Body of pancreas (tissue), 4 donors: ENCODE results near the gene CDKAL1. TPM values are rescaled to one million over a fixed set of nuclear protein-coding genes. Genes with fewer than 3 reads are reported as not detected.

Experiments
- ATAC-seq: fragments of 150-250 bp; one replicate; pipeline ENCODE4 v1.9.1; 2016
- DNase-seq, 4 donors: peaks; one replicate each; pipeline ENCODE4 v3.0.0-alpha.2; 2019
- H3K27ac ChIP-seq, 4 donors: fragments of 200-600 bp; sonication (generic); 1 replicate in 3 of 4; 2 replicates in 1 of 4; pipeline versions ENCODE4 v1.5.1 to v1.6.1; 2016 to 2019; ENCODE audit warnings: mild to moderate bottlenecking in 1 of 4, mixed read lengths in 1 of 4, moderate library complexity in 1 of 4
- H3K27me3 ChIP-seq, 2 donors: fragments of 200-600 bp; sonication (generic); one replicate each; pipeline ENCODE4 v1.6.0; 2016; ENCODE audit warnings: mild to moderate bottlenecking in 1 of 2
- H3K36me3 ChIP-seq, 2 donors: fragments of 200-600 bp; sonication (generic); replicated peaks in 1 of 2; 2 replicates each; pipeline ENCODE4 v1.5.1; 2016; ENCODE audit warnings: low read depth in 2 of 2; ENCODE audit not compliant: insufficient read depth in 1 of 2
- H3K4me1 ChIP-seq: fragments of 200-600 bp; sonication (generic); one replicate; pipeline ENCODE4 v1.6.0; 2016
- H3K4me3 ChIP-seq, 2 donors: fragments of 200-600 bp; sonication (generic); 1 replicate in 1 of 2; 2 replicates in 1 of 2; pipeline ENCODE4 v1.5.1; 2016 to 2019
- H3K9me3 ChIP-seq, 3 donors: fragments of 200-600 bp; sonication (generic); 1 replicate in 2 of 3; 2 replicates in 1 of 3; pipeline ENCODE4 v1.5.1; 2016
- POLR2A ChIP-seq, 3 donors: fragments of 450-650 bp; IDR thresholded peaks; one replicate each; pipeline ENCODE4 v1.6.1; 2016; ENCODE audit warnings: antibody characterized with exemption in 3 of 3, mild to moderate bottlenecking in 2 of 3
- WGBS, 2 donors: methylation state at CpG; one replicate each; pipeline ENCODE4 v1.1.5; 2017; 5-methylcytosine and 5-hydroxymethylcytosine counted together
- intact Hi-C: fragments of 100-400 bp; cut with DNase I; formaldehyde crosslinking; loops from one replicate; pipeline ENCODE4 v1.15.1; 2023
- total RNA-seq, 2 donors: library from RNA; depleted of rRNA; stranded (reverse); fragments of >200 nt; gene quantifications; one replicate each; pipeline ENCODE4 v1.1.0, GENCODE V29; 2016
- TF ChIP-seq, protein P1 (sequence below), 7 experiments: fragments of 450-650 bp in 4 of 7; fragments of 200-600 bp in 3 of 7; sonication (generic) in 3 of 7; IDR thresholded peaks; one replicate each; pipeline ENCODE4 v1.5.1; 2016 to 2019; ENCODE audit warnings: antibody characterized with exemption in 7 of 7

The CDKAL1 gene
- total RNA-seq, 2 donors from 2014 or later, result 16.3 to 18.1 TPM

DNA sequence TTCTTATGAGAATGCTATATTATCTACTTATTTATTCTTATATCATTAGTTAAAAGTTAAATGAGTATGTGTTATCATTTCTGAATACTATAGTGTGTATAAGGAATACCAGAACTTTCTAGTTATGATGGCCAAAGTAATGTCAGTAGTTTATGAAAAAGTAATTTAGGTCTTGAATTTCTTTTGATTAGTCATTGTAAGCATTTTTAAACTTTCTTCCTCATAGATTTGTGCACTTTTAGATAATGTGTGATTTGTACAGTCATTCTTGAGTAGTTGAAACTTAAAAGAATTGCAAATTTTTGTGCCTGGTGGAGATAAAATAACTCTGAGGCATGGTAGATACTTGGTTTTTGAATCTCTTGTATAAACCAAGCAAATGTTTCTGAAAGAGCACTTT, 311.3 kb downstream of the CDKAL1 start:
- ATAC-seq (no peak), DNase-seq (no peak)
- no peak overlapping the region for H3K4me3 ChIP-seq
- H3K27ac ChIP-seq, result no peak overlapping the region
- H3K4me1 ChIP-seq, result no peaks in the 10 kb centered on the region
- no peaks in the 10 kb centered on the region for H3K36me3 ChIP-seq
- no peaks in the 10 kb centered on the region for H3K27me3 ChIP-seq
- no peaks in the 10 kb centered on the region for H3K9me3 ChIP-seq
- intact Hi-C loops, result no loop called here
- TF ChIP-seq, protein P1, sequence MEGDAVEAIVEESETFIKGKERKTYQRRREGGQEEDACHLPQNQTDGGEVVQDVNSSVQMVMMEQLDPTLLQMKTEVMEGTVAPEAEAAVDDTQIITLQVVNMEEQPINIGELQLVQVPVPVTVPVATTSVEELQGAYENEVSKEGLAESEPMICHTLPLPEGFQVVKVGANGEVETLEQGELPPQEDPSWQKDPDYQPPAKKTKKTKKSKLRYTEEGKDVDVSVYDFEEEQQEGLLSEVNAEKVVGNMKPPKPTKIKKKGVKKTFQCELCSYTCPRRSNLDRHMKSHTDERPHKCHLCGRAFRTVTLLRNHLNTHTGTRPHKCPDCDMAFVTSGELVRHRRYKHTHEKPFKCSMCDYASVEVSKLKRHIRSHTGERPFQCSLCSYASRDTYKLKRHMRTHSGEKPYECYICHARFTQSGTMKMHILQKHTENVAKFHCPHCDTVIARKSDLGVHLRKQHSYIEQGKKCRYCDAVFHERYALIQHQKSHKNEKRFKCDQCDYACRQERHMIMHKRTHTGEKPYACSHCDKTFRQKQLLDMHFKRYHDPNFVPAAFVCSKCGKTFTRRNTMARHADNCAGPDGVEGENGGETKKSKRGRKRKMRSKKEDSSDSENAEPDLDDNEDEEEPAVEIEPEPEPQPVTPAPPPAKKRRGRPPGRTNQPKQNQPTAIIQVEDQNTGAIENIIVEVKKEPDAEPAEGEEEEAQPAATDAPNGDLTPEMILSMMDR (IDR thresholded peaks at IDR 0.05), result no peak
- no peak for TF ChIP-seq POLR2A (IDR thresholded peaks at IDR 0.05)

DNA sequence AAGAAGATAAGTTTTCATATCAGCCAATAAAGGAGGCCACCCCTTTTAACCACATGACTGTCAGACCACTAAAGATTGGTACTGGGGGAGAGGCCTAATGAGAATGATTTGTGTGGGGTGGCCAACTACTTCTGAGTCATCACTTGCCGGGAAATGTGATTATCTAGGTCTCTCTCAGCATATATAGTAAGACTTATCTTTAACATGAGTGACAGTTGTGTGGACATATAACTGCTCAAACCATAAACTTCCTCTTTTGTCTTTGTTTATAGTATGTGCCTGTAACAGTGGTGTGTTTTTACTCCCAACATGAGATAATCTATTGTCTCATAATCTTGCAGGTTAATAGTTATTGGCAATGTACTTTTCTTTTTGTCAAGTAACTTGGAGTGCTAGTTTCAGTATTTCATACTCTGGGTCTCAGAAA, 312.4 kb downstream of the CDKAL1 start:
- 38 to 43% methylated on average over 1 of the region's 1 CpG for WGBS, 2 donors
- H3K4me3 ChIP-seq, result no peak overlapping the region
- H3K4me1 ChIP-seq, result no peaks in the 10 kb centered on the region
- H3K9me3 ChIP-seq, result no peaks in the 10 kb centered on the region
- no peaks in the 10 kb centered on the region for H3K36me3 ChIP-seq
- no peaks in the 10 kb centered on the region for H3K27me3 ChIP-seq
- no peak for DNase-seq
- intact Hi-C loops, result no loop called here
- ATAC-seq, result no peak
- H3K27ac ChIP-seq, result no peak overlapping the region
- TF ChIP-seq, protein P1 (IDR thresholded peaks at IDR 0.05), result no peak
- no peak for TF ChIP-seq POLR2A (IDR thresholded peaks at IDR 0.05)

DNA sequence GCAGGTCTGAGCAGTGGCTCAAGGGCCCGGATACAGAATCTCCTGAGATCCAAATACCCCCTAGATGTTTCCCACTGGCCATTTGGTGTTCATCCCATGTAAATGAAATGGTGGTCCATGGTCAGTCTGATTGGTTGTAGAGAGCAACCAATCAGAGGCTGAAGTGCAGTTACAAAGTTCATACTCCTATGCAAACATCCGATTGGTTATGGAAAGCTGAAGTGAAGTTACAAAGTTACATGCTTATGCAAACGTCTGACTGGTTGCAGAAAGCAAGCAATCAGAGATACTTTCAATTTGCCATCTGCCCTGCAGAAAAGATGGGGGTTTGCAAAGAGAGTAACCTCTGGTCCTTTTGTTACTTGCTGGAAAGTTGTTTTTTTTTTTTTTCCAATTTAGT, 313.6 kb downstream of the CDKAL1 start:
- 79% methylated on average over 3 of the region's 3 CpGs for WGBS, 2 donors
- H3K27me3 ChIP-seq, result no peaks in the 10 kb centered on the region
- TF ChIP-seq, protein P1 (IDR thresholded peaks at IDR 0.05), result no peak
- no peak for TF ChIP-seq POLR2A (IDR thresholded peaks at IDR 0.05)
- H3K9me3 ChIP-seq, result no peaks in the 10 kb centered on the region
- H3K4me3 ChIP-seq, result no peak overlapping the region
- no peak overlapping the region for H3K27ac ChIP-seq
- intact Hi-C loops, result no loop called here
- ATAC-seq, result no peak
- no peaks in the 10 kb centered on the region for H3K4me1 ChIP-seq
- no peak for DNase-seq
- H3K36me3 ChIP-seq, result no peaks in the 10 kb centered on the region

DNA sequence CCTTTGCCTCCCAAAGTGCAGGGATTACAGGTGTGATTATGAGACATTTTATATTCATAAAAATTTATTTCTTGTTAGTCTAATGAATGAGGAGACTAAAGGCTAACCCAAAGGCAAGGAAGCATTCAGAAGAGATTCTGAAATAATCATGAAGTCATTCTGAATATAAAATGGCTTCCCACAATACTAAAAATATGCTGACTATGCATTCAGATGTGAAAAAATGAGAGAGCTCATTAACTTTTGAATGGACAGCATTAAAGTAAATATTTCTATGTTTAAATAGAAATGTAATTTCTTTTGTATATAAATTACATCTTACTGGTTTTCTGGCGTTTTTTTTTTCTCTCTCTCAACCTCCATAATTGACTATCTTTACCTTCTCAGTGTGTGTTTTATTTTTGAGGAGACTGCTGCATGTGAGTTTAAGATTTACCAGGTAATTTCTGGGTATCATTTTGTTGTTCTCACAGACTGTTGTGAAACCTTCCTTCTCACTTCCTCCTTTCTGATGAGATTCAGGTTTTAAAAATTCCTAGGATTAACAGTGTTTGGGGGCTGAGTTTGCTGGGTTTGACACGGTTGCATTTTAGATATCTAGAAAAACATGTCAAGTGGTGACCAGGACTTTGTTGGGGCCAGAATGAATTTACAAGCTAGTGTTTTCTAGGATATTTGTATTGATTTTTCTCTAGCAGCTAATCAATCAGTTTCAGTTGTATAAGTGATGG, 316.6 kb downstream of the CDKAL1 start:
- 63 to 67% methylated on average over 2 of the region's 2 CpGs for WGBS, 2 donors
- Histone ChIP-seq H3K4me1 (no peaks in the 10 kb centered on the region), H3K27ac (no peak overlapping the region), H3K36me3 (no peaks in the 10 kb centered on the region), H3K4me3 (no peak overlapping the region), H3K9me3 (no peaks in the 10 kb centered on the region), H3K27me3 (no peaks in the 10 kb centered on the region)
- TF ChIP-seq, protein P1 (IDR thresholded peaks at IDR 0.05), result no peak
- TF ChIP-seq POLR2A (IDR thresholded peaks at IDR 0.05), result no peak
- intact Hi-C loops, result no loop called here
- no peak for ATAC-seq
- no peak for DNase-seq

DNA sequence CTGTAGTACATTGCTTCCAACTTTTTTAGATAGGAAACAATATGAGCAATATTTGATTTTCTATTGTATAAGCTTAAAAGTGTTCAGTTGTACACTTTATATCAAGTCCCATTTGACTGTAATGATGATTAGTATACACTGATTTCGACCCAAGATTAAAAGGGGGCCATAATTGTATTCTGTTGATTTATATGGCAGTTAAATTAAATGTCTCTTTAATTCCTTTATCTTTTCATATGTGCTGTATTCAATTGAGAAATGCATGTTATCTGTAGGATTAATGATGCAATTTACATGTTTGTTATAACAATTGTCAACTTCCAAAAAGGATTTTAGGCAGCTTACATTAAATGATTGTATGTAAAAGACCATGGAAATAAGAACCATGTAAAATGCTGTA, 317.5 kb downstream of the CDKAL1 start:
- Histone ChIP-seq H3K27me3 (no peaks in the 10 kb centered on the region), H3K27ac (no peak overlapping the region), H3K4me1 (no peaks in the 10 kb centered on the region), H3K36me3 (no peaks in the 10 kb centered on the region), H3K4me3 (no peak overlapping the region), H3K9me3 (no peaks in the 10 kb centered on the region)
- DNase-seq (no peak), ATAC-seq (no peak)
- 81 to 98% methylated on average over 1 of the region's 1 CpG for WGBS, 2 donors
- TF ChIP-seq, protein P1 (IDR thresholded peaks at IDR 0.05), result no peak
- TF ChIP-seq POLR2A (IDR thresholded peaks at IDR 0.05), result no peak
- intact Hi-C loops, result no loop called here
